Trophoblast cell (in vitro differentiated cells and primary cell): ENCODE results near the gene RPL23. TPM values are rescaled to one million over a fixed set of nuclear protein-coding genes. Genes with fewer than 3 reads are reported as not detected.

ENCODE experiments used
- DNase-seq, 2 donors: peaks; one replicate each; pipeline ENCODE4 v3.0.0-alpha.2; 2016
- H2AFZ ChIP-seq: 2 replicates; pipeline ENCODE4 v1.6.1; 2013; ENCODE audit warnings: low read length, moderate library complexity, mild to moderate bottlenecking; ENCODE audit not compliant: insufficient read depth, poor library complexity
- H2AK5ac ChIP-seq: 2 replicates; pipeline ENCODE4 v1.6.1; 2013; ENCODE audit warnings: mild to moderate bottlenecking, low read length
- H2BK120ac ChIP-seq: 2 replicates; pipeline ENCODE4 v1.6.1; 2013; ENCODE audit warnings: low read length, mild to moderate bottlenecking, moderate library complexity; ENCODE audit not compliant: insufficient read depth, poor library complexity
- H2BK12ac ChIP-seq: 2 replicates; pipeline ENCODE4 v1.6.1; 2013; ENCODE audit warnings: mild to moderate bottlenecking, low read length, moderate library complexity
- H2BK5ac ChIP-seq: 2 replicates; pipeline ENCODE4 v1.6.1; 2013; ENCODE audit warnings: low read length, low read depth, moderate library complexity, mild to moderate bottlenecking; ENCODE audit not compliant: poor library complexity
- H3K14ac ChIP-seq: 2 replicates; pipeline ENCODE4 v1.6.1; 2013; ENCODE audit warnings: mild to moderate bottlenecking, low read length
- H3K18ac ChIP-seq: 2 replicates; pipeline ENCODE4 v1.6.1; 2013; ENCODE audit warnings: mild to moderate bottlenecking, low read length
- H3K23ac ChIP-seq: 2 replicates; pipeline ENCODE4 v1.6.1; 2013; ENCODE audit warnings: low read length
- H3K27ac ChIP-seq: 2 replicates; pipeline ENCODE4 v1.5.1; 2013; ENCODE audit warnings: low read depth, mild to moderate bottlenecking, inconsistent platforms, low read length, moderate library complexity
- H3K27me3 ChIP-seq: 2 replicates; pipeline ENCODE4 v1.6.1; 2013; ENCODE audit warnings: inconsistent platforms, mild to moderate bottlenecking, low read length, moderate library complexity; ENCODE audit not compliant: insufficient read depth
- H3K36me3 ChIP-seq, 2 experiments: 1 replicate in 1 of 2; 2 replicates in 1 of 2; pipeline ENCODE4 v1.6.1; 2013; ENCODE audit warnings: low read length in 2 of 2, mild to moderate bottlenecking in 2 of 2, moderate library complexity in 1 of 2; ENCODE audit not compliant: insufficient read depth in 2 of 2, control insufficient read depth in 1 of 2
- H3K4ac ChIP-seq: 2 replicates; pipeline ENCODE4 v1.6.1; 2013; ENCODE audit warnings: low read depth, mild to moderate bottlenecking, low read length, moderate library complexity
- H3K4me1 ChIP-seq, 2 experiments: 1 replicate in 1 of 2; 2 replicates in 1 of 2; pipeline ENCODE4 v1.6.1; 2013; ENCODE audit warnings: low read length in 2 of 2, mild to moderate bottlenecking in 2 of 2, moderate library complexity in 1 of 2; ENCODE audit not compliant: insufficient read depth in 2 of 2, control insufficient read depth in 1 of 2
- H3K4me2 ChIP-seq: 2 replicates; pipeline ENCODE4 v1.6.1; 2013; ENCODE audit warnings: inconsistent platforms, mild to moderate bottlenecking, low read length, moderate library complexity
- H3K4me3 ChIP-seq: 2 replicates; pipeline ENCODE4 v1.5.1; 2013; ENCODE audit warnings: mild to moderate bottlenecking, low read depth, low read length, inconsistent platforms
- H3K79me1 ChIP-seq: one replicate; pipeline ENCODE4 v1.6.1; 2013; ENCODE audit warnings: low read length
- H3K79me2 ChIP-seq: 2 replicates; pipeline ENCODE4 v1.6.1; 2013; ENCODE audit warnings: low read length, mild to moderate bottlenecking; ENCODE audit not compliant: control insufficient read depth, insufficient read depth, poor library complexity
- H3K9ac ChIP-seq: 2 replicates; pipeline ENCODE4 v1.6.1; 2013; ENCODE audit warnings: mild to moderate bottlenecking, low read length
- H3K9me3 ChIP-seq: 2 replicates; pipeline ENCODE4 v1.6.1; 2013; ENCODE audit warnings: low read depth, mild to moderate bottlenecking, control low read depth, inconsistent platforms, low read length; ENCODE audit not compliant: insufficient read depth
- H4K12ac ChIP-seq: 2 replicates; pipeline ENCODE4 v1.6.1; 2013; ENCODE audit warnings: low read depth, mild to moderate bottlenecking, low read length, moderate library complexity
- H4K8ac ChIP-seq: 2 replicates; pipeline ENCODE4 v1.6.1; 2013; ENCODE audit warnings: low read depth, mild to moderate bottlenecking, low read length, moderate library complexity
- H4K91ac ChIP-seq: one replicate; pipeline ENCODE4 v1.6.1; 2013; ENCODE audit warnings: low read depth, mild to moderate bottlenecking, low read length, moderate library complexity
- WGBS: extraction: QIAGEN DNeasy Blood & Tissue Kit; methylation state at CpG from one replicate; pipeline ENCODE4 v1.1.7; 2013; ENCODE audit warnings: missing lambda C conversion rate; ENCODE audit not compliant: insufficient read length, insufficient coverage; ENCODE audit errors: extremely low coverage; 5-methylcytosine and 5-hydroxymethylcytosine counted together
- polyA plus RNA-seq: library from polyadenylated mRNA; stranded (reverse); fragments of 200-250 nt; gene quantifications from 2 replicates; pipeline ENCODE4 v1.2.3, GENCODE V29; 2013

RPL23 gene
- 2,811 and 2,862 TPM in 2 replicates for polyA plus RNA-seq

DNA sequence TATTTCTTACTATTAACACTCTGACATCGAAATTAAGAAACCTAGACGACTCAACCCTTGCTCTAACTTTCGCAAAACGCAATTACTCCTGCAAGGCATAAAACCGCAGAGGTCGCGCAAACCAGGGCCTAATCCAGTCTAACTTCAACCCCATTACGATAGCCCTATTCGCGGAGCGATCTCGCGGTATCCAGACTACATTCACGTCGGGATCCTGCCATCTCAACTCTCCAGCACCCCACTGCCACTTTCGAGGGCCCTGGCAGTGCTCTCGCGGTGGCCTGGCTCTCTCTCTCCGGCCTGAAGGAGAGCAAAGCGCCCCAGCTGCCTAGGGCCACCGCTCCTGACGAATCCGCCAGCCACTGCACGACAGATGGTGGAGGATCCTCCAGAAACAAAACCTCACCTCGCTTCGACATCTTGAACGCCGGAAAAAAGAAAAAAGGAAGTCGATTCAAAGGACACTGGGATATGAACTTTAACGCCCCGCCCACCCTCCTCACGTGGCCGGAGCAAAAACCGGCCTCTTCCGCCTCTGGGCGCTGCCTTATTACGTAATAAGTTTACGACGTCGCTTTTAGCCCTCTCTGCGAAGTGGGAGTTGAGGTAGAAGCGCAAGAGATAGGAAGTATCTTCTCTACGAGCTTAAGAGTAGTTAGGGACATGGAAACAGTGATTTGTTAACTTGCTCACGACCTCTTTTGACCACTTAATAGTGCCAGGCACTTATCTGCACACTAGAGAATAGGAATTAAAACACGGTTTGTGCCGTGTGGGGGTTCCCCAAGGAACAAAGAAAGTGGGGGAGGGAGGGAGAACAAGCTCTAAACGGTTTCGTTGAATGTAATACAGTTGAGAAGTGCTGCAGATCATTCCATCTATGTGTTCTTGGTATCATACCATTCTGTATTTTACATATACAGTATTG, at the start of gene RPL23:
RPL23 (minus strand) TSS at position 430 of the 928 bp plus-strand sequence; CDS start at position 419, 11 bp downstream.
- H3K9me3 ChIP-seq, result no peaks in the 10 kb centered on the region
- H3K4ac ChIP-seq, result peak within 1 kb of the TSS; percentile 92
- WGBS, result no CpG with 5 or more reads among the region's 48 CpGs

DNA sequence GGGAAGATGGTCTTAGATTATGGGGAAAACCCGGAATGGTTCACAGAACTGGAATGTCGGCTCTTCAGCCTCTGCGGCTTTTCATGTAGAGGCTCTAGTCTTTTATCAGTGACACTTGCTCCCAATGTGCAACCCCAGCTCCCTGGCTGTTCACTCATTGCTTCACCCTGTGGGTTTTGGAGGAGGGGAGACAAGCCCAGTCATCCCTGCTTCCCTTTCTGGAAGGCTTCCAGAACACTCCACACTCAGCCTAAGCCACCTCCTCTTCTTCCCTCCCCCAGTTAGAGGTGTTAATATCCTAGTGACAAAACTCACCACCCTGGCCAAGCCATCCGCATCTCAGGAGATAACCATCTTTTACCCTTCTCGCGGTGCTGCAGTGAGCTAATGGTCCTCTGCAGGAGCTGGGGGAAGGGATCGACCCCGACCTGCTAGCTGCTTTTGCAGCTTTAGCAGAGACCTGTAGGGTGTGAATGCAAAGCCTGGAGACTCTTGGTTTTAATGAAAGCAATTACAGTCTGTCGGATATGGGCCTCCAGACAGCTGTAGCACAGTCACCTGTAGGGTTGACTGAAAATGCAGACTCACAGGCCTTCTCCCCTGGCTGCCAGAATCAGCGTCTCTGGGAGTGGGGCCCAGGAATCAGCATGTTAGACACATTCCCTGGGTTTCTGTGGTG, 47.6 kb upstream of the RPL23 start:
- Histone ChIP-seq H3K9ac (no peak overlapping the region), H3K27ac (peak overlapping the region; percentile 32), H3K79me1 (no peaks in the 10 kb centered on the region), H3K4ac (no peak overlapping the region), H3K9me3 (no peaks in the 10 kb centered on the region), H3K36me3 (peaks cover 48% of the 10 kb centered on the region in 2 experiments), H2BK120ac (no peak overlapping the region), H2BK5ac (no peak overlapping the region), H3K4me3 (no peak overlapping the region), H4K8ac (no peak overlapping the region), H2BK12ac (no peak overlapping the region), H2AK5ac (no peak overlapping the region), H3K79me2 (no peaks in the 10 kb centered on the region), H4K91ac (no peak overlapping the region), H3K14ac (no peak overlapping the region), H3K27me3 (no peaks in the 10 kb centered on the region), H2AFZ (no peak overlapping the region), H3K18ac (no peak overlapping the region), H3K4me1 (peaks cover 10 to 16% of the 10 kb centered on the region in 2 experiments), H4K12ac (no peak overlapping the region), H3K23ac (no peak overlapping the region), H3K4me2 (peak overlapping the region; percentile 33)
- WGBS, result no CpG with 5 or more reads among the region's 10 CpGs
- DNase-seq, result peak; percentile 62 to 68

More for the DNA sequence above, at the start of gene RPL23:
- Histone ChIP-seq H3K36me3 (peaks cover 20 to 32% of the 10 kb centered on the region in 2 experiments), H3K4me1 (peaks cover 0 to 7% of the 10 kb centered on the region in 2 experiments), H3K79me1 (peaks cover 8% of the 10 kb centered on the region), H2BK5ac (peak within 1 kb of the TSS; percentile 88), H2BK120ac (peak within 1 kb of the TSS; percentile 75), H2AK5ac (peak within 1 kb of the TSS; percentile 96), H4K12ac (peak within 1 kb of the TSS; percentile 91), H2AFZ (peak within 1 kb of the TSS; percentile 90), H3K14ac (peak within 1 kb of the TSS; percentile 97), H4K91ac (peak within 1 kb of the TSS; percentile 92), H3K79me2 (peaks cover 20% of the 10 kb centered on the region), H2BK12ac (no peak within 1 kb of the TSS), H3K4me2 (peak within 1 kb of the TSS; percentile 62), H4K8ac (peak within 1 kb of the TSS; percentile 97), H3K18ac (peak within 1 kb of the TSS; percentile 88), H3K9ac (peak within 1 kb of the TSS; percentile 93), H3K27ac (peak within 1 kb of the TSS; percentile 90), H3K27me3 (no peaks in the 10 kb centered on the region), H3K23ac (no peak within 1 kb of the TSS), H3K4me3 (peak within 1 kb of the TSS; percentile 86)
- DNase-seq, result peak; percentile 97 to 99

DNA sequence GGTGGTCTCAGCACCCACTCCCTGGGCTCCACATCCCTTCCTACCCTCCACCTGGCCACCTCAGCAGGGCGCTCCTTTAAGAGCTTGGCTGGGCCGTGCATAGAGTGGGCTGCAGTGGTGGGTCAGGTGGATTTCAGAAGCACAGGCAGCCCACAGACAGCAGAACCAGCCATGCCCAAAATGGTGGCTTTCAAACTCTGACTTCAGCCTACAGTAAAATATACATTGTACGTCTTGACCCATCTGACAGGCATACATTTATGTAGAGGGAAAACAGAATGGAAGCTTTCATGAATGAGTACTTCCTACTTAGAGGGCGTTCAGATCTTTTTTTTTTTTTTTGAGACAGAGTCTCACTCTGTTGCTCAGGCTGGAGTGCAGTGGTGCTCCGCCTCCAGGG, 45.9 kb upstream of the RPL23 start:
- H3K27ac ChIP-seq, result no peak overlapping the region
- no peak overlapping the region for H2AK5ac ChIP-seq
- H3K4ac ChIP-seq, result no peak overlapping the region
- H3K18ac ChIP-seq, result no peak overlapping the region
- H3K14ac ChIP-seq, result no peak overlapping the region
- no peak overlapping the region for H2BK12ac ChIP-seq
- H3K9me3 ChIP-seq, result no peaks in the 10 kb centered on the region
- H3K9ac ChIP-seq, result no peak overlapping the region
- peaks cover 50 to 59% of the 10 kb centered on the region in 2 experiments for H3K36me3 ChIP-seq
- H3K4me3 ChIP-seq, result no peak overlapping the region
- no peaks in the 10 kb centered on the region for H3K79me1 ChIP-seq
- no peak overlapping the region for H4K91ac ChIP-seq
- WGBS, result no CpG with 5 or more reads among the region's 5 CpGs
- H2BK120ac ChIP-seq, result no peak overlapping the region
- no peaks in the 10 kb centered on the region for H3K79me2 ChIP-seq
- peaks cover 10 to 16% of the 10 kb centered on the region in 2 experiments for H3K4me1 ChIP-seq
- H2BK5ac ChIP-seq, result no peak overlapping the region
- H3K4me2 ChIP-seq, result no peak overlapping the region
- H3K23ac ChIP-seq, result no peak overlapping the region
- H3K27me3 ChIP-seq, result no peaks in the 10 kb centered on the region
- DNase-seq, result no peak
- H4K8ac ChIP-seq, result no peak overlapping the region
- no peak overlapping the region for H2AFZ ChIP-seq
- H4K12ac ChIP-seq, result no peak overlapping the region

DNA sequence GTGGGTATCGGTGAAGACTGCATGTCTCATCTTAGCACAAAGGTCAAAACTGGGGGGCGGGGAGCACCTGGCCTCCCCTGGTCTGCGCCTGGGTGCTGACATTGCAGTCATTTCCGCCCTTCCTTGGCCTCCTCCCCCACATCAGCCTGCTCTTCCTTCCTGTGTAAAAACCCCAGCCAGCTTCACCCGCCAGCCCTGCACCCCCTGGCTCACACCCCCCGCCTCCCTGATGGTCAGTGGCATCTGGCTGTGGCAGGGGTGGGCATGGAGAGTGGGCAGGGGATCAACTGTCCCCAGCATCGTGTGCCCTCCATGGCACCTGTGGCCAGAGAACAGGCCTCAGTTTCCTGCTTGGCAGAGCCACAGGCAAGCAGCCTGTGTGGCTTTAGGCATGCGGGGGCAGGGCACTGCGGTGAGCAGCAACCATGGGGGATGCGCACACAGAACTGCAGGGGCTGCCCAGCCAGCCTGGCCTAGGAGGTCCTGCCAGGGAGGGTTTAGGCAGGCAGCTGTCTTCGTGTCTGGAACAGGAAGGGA, 45.4 kb upstream of the RPL23 start:
- Histone ChIP-seq H3K27me3 (no peaks in the 10 kb centered on the region), H3K27ac (no peak overlapping the region), H3K4me3 (no peak overlapping the region), H3K79me1 (no peaks in the 10 kb centered on the region), H4K91ac (no peak overlapping the region), H4K8ac (no peak overlapping the region), H2BK12ac (no peak overlapping the region), H3K4ac (no peak overlapping the region), H3K9ac (no peak overlapping the region), H3K36me3 (peaks cover 54 to 65% of the 10 kb centered on the region in 2 experiments), H3K4me2 (no peak overlapping the region), H2AFZ (no peak overlapping the region), H3K79me2 (no peaks in the 10 kb centered on the region), H3K9me3 (no peaks in the 10 kb centered on the region), H3K4me1 (peaks cover 11 to 16% of the 10 kb centered on the region in 2 experiments), H3K23ac (no peak overlapping the region), H4K12ac (no peak overlapping the region), H2BK120ac (no peak overlapping the region), H3K14ac (no peak overlapping the region), H3K18ac (no peak overlapping the region), H2BK5ac (no peak overlapping the region), H2AK5ac (no peak overlapping the region)
- WGBS, result no CpG with 5 or more reads among the region's 11 CpGs
- DNase-seq, result no peak
